HG02763 (cell line): ENCODE measurements around the gene VWA1.
A peak's percentile ranks its signal among the peaks of the same experiment; 100 is the strongest.
"Not testable (repeated sequence)": the region's sequence is repeated elsewhere in the genome, so short reads cannot be mapped to it uniquely, and the experiment has no call there.

Experiments used
- ATAC-seq: cut with Tn5 transposase; IDR thresholded peaks from one replicate; pipeline ENCODE4 v1.9.1; 2021; ENCODE audit warnings: mild to moderate bottlenecking, moderate library complexity; ENCODE audit not compliant: unreplicated experiment

VWA1 gene

GRCh38 chr1:1402901-1403392 lies 32.5 kb upstream of the VWA1 start:
- ATAC-seq: not testable (repeated sequence)

GRCh38 chr1:1403653-1404052 lies 31.8 kb upstream of the VWA1 start:
- no peak for ATAC-seq

GRCh38 chr1:1406101-1406820 lies 29.2 kb upstream of the VWA1 start:
- ATAC-seq: no peak

- ATAC-seq: peak; percentile 92
These were observed 28.5 kb upstream of the VWA1 start, which contains the start of gene MRPL20 for GRCh38 chr1:1406821-1407635. Gene MRPL20, minus strand, starts transcription at chr1:1407293. Its CDS starts 76 bp downstream, at chr1:1407217.

GRCh38 chr1:1407636-1408318 lies 27.7 kb upstream of the VWA1 start:
- no peak for ATAC-seq

- not testable (repeated sequence) for ATAC-seq
These were observed 25.3 kb upstream of the VWA1 start for GRCh38 chr1:1410238-1410637.

GRCh38 chr1:1411626-1412025 lies 23.9 kb upstream of the VWA1 start:
- ATAC-seq: no peak

GRCh38 chr1:1412311-1412902 lies 23.1 kb upstream of the VWA1 start:
- ATAC-seq: not testable (repeated sequence)

- no peak for ATAC-seq
These were observed 19.7 kb upstream of the VWA1 start for GRCh38 chr1:1415751-1416150.

- not testable (repeated sequence) for ATAC-seq
These were observed 18.1 kb upstream of the VWA1 start for GRCh38 chr1:1417396-1417795.

GRCh38 chr1:1417825-1418463 lies 17.5 kb upstream of the VWA1 start:
- not testable (repeated sequence) for ATAC-seq

GRCh38 chr1:1418464-1419362 lies 16.8 kb upstream of the VWA1 start:
- ATAC-seq: no peak

- ATAC-seq: no peak
These were observed 16.1 kb upstream of the VWA1 start for GRCh38 chr1:1419363-1419812.

GRCh38 chr1:1419813-1420653 lies 15.5 kb upstream of the VWA1 start:
- no peak for ATAC-seq

GRCh38 chr1:1420654-1421141 lies 14.8 kb upstream of the VWA1 start:
- no peak for ATAC-seq

GRCh38 chr1:1421147-1421906 lies 14.2 kb upstream of the VWA1 start, which contains the start of gene ANKRD65:
Gene ANKRD65, minus strand, starts transcription at chr1:1421276. Its CDS starts 271 bp downstream, at chr1:1421005.
- ATAC-seq: no peak

- no peak for ATAC-seq
These were observed 13.5 kb upstream of the VWA1 start for GRCh38 chr1:1421907-1422464.
